Stimulated activated CD8-positive, alpha-beta memory T cell treated with anti-CD3 and anti-CD28 coated beads, Interleukin-7, amount 100 ng/mL, for 24 hours (primary cell): Measurements from ENCODE around the gene ATF7IP.

Source experiments
- DNase-seq: peaks from one replicate; pipeline ENCODE4 v3.0.0-alpha.2; 2020; ENCODE audit warnings: low read depth

ATF7IP gene

DNA sequence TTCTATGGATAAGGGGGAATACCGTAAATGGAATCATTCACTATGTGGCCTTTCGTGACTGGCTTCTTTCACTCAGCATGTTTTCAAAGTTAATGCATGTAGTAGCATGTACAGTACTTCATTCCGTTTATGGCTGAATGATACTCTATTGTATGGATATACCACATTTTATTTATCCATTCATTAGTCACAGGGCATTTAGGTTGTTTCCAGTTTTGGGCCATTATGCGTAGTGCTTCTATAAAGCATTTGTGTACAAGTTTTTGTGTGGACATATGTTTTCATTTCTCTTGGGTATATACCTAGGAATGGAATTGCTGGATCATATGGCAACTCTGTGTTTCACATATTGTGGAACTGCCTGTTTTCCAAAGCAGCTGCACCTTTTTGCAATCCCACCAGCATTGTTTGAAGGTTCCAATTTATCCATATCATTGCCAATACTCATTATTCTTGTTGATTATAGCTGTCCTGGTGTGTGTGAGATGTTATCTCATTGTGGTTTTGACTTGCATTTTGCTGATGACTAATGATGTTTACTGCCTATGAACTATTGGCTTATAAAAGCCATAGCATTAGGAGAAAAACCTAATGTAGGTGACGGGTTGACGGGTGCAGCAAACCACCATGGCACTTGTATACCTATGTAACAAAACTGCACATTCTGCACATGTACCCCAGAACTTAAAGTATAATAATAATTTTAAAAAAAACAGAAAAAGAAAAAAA lies 45.5 kb downstream of the ATF7IP start:
- no peak for DNase-seq

DNA sequence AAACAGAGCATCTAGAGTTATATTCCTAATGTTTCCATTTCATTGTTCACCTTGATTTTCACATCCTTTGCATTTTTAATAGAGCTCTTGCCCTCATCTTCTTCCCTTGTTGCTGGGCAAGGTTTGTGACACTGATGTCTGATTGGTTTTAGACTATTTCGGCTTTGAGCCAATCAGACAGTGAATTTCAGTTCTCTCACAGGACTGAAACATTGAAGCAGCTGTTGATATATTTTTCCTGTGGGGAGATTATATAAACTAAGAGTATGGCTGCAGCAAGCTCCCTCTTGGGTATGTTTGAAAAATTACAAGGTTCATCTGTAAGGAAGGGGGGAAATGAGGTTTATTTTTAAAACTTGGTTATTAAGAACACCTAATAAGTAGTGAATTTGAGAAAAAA lies 51.2 kb downstream of the ATF7IP start:
- DNase-seq, result no peak

- DNase-seq, result peak; percentile 26
These were observed 52.2 kb downstream of the ATF7IP start for GRCh38 chr12:14417715-14418114.

- DNase-seq, result no peak
These were observed 53.0 kb downstream of the ATF7IP start for GRCh38 chr12:14418451-14418890.

DNA sequence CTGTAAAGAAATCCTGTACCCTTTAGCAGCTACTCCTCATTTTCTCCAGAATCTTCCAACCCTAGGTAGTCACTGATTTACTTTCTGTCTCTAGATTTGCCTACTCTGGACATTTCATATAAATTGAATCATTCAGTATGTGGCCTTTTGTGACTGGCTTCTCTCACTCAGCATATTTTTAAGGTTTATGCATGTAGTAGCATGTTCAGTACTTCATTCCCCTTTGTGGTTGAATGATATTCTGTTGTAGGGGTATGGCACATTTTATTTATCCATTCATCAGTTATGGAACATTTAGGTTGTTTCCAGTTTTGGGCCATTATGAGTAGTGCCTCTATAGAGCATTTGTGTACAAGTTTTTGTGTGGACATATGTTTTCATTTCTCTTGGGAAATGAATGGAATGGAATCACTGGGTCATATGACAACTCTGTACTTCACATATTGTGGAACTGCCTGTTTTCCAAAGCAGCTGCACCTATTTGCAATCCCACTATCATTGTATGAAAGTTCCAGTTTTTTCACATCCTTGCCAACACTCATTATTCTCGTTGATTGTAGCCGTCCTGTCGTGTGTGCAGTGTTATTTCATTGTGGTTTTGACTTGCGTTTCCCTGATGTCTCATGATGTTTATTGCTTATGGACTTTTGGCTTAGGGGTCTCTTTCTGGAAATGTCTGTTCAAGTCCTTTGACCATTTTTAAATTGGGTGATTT lies 57.2 kb downstream of the ATF7IP start:
- no peak for DNase-seq

- no peak for DNase-seq
These were observed 59.1 kb downstream of the ATF7IP start for GRCh38 chr12:14424545-14424944.

- DNase-seq, result no peak
These were observed 61.3 kb downstream of the ATF7IP start for GRCh38 chr12:14426792-14427191.

DNA sequence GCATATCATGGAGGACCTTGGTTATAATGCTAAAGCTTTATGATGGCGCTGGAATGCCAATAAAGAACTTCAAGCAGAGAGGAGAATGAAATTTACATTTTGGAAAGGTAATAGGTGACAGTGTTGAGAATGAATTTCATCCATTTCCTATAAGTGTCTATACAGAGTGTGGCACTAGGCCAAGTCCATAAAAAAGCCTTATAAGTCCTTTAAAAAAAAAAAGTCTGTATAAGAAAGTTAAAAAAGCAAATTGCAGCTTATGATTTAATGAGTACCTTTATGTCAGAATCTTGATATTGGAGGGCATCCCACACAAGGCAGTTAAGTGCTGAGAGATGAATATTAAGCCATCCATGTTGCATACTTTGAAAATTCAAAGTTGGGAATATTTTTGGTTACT lies 62.4 kb downstream of the ATF7IP start:
- no peak for DNase-seq

DNA sequence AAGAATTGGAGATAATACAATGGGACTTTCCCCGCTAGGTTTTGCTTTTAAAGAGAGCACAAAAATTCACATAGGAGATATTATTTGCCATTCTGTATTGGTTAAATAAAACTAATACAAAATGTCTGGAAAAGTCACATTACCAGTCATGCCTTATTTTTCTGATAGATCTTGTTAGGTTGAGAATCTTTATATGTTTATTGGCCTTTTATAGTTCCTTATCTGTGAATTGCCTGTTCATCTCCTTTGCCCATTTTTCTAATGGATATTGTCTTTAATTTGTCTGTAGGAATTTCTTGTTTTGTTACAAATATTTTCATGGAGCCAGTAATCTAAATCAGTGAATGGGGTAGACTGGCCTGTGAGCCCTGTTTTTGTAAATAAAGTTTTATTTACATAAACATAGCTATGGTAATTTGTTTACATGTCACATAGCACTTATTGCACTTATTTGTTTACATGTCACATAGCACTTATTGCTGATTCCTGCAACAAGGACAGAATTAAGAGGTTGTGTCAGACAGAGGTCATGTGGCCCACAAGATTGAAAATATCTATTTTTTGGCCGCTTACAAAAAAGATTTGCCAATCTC lies 65.0 kb downstream of the ATF7IP start:
- no peak for DNase-seq

GRCh38 chr12:14431975-14432374 lies 66.5 kb downstream of the ATF7IP start:
- DNase-seq, result no peak

DNA sequence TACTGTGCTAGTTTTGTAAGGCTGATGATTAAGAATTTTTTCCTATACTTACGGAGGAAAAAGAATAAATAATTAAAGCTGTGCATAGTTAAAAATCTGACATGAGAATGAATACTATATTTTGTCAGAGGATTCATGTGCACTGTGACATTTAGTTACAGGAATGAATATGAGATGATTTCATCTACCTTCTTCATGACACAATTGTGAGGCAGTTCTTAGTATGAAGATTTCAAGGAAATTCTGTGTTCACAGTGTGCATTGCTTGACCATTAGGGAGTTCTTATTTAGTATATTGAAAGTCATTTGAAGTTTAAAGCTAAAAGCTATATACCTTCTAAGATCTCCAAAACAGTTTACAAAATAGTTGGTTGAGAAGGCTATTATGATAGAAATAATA lies 70.1 kb downstream of the ATF7IP start:
- no peak for DNase-seq

GRCh38 chr12:14442221-14442881 lies 76.9 kb downstream of the ATF7IP start:
- DNase-seq, result no peak

GRCh38 chr12:14443531-14443930 lies 78.0 kb downstream of the ATF7IP start:
- no peak for DNase-seq

GRCh38 chr12:14450479-14450878 lies 85.0 kb downstream of the ATF7IP start:
- DNase-seq, result no peak

- DNase-seq, result no peak
These were observed 86.9 kb downstream of the ATF7IP start for GRCh38 chr12:14452336-14452735.

- no peak for DNase-seq
These were observed 87.4 kb downstream of the ATF7IP start for GRCh38 chr12:14452865-14453264.

GRCh38 chr12:14454098-14454907 lies 88.8 kb downstream of the ATF7IP start:
- DNase-seq, result no peak

DNA sequence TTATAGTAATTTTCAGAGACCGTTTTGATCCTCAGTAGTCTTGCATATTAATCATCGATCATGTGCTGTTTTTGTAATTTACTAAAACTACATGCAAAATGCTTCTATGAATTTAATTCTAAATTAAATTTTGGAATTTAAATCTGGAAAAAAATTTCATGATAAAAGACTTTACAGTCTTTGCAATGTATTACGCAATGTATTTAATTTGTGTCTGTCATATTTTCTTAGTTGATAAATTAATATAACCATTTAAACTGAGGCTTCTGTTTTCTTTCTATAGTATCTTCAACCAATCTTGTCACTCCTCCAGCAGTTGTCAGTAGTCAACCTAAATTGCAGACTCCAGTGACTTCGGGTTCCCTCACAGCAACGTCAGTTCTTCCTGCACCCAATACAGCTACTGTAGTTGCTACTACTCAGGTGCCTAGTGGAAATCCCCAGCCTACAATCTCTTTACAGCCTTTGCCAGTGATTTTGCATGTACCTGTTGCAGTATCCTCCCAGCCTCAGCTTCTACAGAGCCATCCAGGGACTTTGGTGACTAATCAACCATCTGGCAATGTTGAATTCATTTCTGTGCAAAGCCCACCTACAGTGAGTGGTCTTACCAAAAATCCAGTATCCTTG lies 94.8 kb downstream of the ATF7IP start:
- DNase-seq, result no peak

GRCh38 chr12:14471497-14471896 lies 106.0 kb downstream of the ATF7IP start:
- DNase-seq, result no peak

DNA sequence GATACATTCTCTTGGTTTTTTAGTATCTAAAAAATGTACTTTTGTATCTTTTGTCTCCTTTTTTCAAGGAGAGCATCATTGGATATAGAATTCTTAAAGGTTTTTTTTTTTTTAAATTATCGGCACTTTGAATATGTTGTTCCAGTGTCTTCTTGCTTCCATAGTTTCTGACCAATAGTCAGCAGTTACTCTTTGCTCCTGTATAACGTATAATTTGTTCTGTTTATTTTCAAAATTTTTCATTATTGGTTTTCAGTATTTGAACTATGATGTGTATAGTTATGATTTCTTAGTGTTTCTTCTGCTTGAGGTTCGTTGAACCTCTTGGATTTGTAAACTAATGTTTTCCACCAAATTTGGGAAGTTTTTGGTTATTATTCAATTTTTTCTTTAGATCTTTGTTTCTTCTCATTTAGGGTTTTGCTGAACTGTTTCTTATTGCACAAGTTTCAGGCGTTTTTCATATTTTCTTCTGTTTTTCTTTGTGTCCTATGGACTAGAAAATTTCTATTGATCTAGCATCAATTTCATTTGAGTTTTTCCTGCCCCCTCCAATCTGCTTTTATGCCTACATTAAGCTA lies 108.3 kb downstream of the ATF7IP start:
- DNase-seq, result no peak

DNA sequence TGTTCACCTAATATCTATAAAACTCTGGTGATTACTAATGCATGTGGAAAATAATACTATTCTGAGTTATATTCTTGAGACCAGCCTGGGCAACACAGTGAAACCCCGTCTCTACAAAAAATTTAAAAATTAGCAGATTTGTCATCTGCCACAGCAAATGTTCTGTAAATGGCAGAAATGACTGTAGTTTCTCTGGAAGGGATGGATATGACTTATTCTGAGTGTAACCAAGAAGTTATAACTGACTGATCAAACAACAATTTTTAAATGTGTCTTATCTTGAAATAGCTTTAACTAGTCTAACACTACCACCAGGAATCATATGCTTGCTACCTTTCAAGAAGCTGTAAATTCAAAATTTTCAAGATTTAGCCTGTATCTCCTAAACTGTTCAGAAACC lies 113.5 kb downstream of the ATF7IP start:
- DNase-seq, result no peak
